ENCODE results near the gene COL9A1.

GRCh38 chr6:70176842-70177550, 125.9 kb downstream of the COL9A1 start:
- TF ChIP-seq CTCF (IDR thresholded peaks at IDR 0.05; ENCODE audit: low read depth, low read length, poor library complexity, severe bottlenecking) (no peak), EZH2phosphoT487 (IDR thresholded peaks at IDR 0.05; ENCODE audit: borderline replicate concordance, low read length) (no peak)
